Retinal pigment epithelial cell (primary cell): ENCODE data around the gene CIB4.

Experiments
- DNase-seq: peaks from one replicate; pipeline ENCODE4 v3.0.0-alpha.2; 2010; ENCODE audit warnings: low read depth
- H3K4me3 ChIP-seq: 2 replicates; pipeline ENCODE4 v1.5.1; 2011; ENCODE audit warnings: mild to moderate bottlenecking, low read length, control low read depth, moderate library complexity
- CTCF ChIP-seq: conservative IDR thresholded peaks from 2 replicates; pipeline ENCODE4 v1.5.1; 2011; ENCODE audit warnings: low read depth, low read length, control low read depth, inconsistent platforms

CIB4 gene

GRCh38 chr2:26537826-26538475 lies 103.2 kb downstream of the CIB4 start:
- DNase-seq, result no peak
- no peak overlapping the region for H3K4me3 ChIP-seq
- TF ChIP-seq CTCF, result no peak

DNA sequence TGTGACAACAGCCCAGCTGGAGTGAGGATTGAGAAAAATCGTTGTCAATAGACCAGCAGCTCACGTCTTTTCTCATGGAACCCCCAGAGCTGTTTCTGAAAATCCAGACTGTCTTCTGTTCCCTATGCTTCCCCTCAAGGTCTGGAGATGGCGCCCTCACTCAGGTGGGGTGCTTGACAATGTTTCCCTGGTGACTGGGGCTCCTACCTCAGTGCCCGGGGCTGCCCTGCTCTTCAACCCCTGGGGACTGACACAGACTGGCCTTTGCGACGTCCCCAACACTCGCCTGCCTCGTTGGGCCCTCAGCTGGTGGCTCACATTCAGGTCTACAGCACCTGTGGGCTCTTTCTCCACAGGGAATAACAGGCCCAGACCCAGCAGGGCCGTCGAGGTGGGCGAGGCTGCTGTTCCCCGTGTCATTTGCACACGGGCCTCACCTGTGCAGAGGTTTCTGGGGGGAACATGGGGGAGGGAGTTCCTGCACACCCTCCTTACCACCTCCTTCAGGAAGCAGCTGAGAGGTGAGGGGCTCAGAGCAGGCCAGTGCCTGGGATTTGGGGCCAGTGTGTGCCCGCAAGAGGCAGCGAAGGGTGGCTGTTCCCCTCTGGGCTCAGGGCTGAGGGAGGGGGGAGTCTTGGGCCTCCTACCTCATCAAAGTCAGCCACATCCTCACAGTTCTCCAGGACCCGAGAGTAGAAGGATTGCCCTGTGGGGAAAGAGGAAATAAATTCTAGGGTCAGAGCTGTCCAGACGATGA lies 103.9 kb downstream of the CIB4 start:
- TF ChIP-seq CTCF, result no peak
- no peak for DNase-seq
- no peak overlapping the region for H3K4me3 ChIP-seq

GRCh38 chr2:26536371-26537068 lies 104.6 kb downstream of the CIB4 start:
- no peak for TF ChIP-seq CTCF
- no peak for DNase-seq
- H3K4me3 ChIP-seq, result no peak overlapping the region

- DNase-seq, result no peak
- TF ChIP-seq CTCF, result no peak
- H3K4me3 ChIP-seq, result no peak overlapping the region
These were observed 105.4 kb downstream of the CIB4 start for GRCh38 chr2:26535663-26536275.

GRCh38 chr2:26534865-26535662 lies 106.1 kb downstream of the CIB4 start:
- no peak overlapping the region for H3K4me3 ChIP-seq
- DNase-seq, result no peak
- TF ChIP-seq CTCF, result no peak

- TF ChIP-seq CTCF, result no peak
- no peak overlapping the region for H3K4me3 ChIP-seq
- DNase-seq, result no peak
These were observed 106.9 kb downstream of the CIB4 start for GRCh38 chr2:26534098-26534864.
